ENCODE data around the gene PTPN12. TPM values are rescaled to one million over a fixed set of nuclear protein-coding genes. Genes with fewer than 3 reads are reported as not detected.

Gene PTPN12
- total RNA-seq, 1 donor from 2014 or later: 114 TPM

DNA sequence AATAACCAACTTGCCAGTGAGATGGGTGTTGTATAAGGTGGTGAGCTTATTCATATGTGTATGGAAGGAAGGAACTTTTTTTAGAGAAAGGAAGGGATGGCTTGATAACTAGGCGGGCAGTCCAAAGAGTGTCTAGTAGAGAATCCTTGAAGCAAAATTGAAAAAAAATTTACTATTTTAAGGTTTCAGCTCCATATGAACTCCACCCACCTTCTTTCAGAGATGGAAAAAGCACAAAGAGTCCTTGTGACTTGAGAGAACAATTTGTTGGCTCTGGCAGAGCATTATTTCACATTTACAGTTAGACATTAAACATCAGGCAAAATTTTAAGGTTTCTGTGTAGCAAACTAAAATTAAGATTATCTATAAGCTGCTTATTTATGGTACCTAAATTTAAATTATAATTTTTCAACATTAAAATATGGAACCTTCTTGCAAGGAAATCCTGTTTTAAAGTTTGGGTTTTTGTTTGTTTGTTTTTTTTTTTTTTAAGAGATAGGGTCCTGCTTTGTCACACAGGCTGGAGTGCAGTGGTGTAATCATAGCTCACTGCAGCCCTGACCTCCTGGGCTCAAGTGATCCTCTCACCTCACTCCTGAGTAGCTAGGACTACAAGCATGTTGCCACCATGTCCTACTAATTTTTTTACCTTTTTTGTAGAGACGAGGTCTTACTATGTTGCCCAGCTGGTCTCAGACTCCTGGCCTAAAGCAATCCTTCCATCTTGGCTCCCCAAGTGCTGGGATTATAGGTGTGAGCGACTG lies 12.2 kb downstream of the PTPN12 start:
- DNase-seq (ENCODE audit: low spot score in 2 of 2, unreplicated experiment in 2 of 2): no peak
- Mint-ChIP-seq H3K36me3 (peaks cover 22% of the 10 kb centered on the region), H3K4me1 (peaks cover 12% of the 10 kb centered on the region), H3K27me3 (ENCODE audit: low read depth) (no peaks in the 10 kb centered on the region), H3K9me3 (peaks cover 14% of the 10 kb centered on the region), H3K4me3 (no peak overlapping the region), H3K27ac (peak overlapping the region; percentile 11)
- TF ChIP-seq CTCF (IDR thresholded peaks at IDR 0.05; ENCODE audit: unreplicated experiment): no peak

DNA sequence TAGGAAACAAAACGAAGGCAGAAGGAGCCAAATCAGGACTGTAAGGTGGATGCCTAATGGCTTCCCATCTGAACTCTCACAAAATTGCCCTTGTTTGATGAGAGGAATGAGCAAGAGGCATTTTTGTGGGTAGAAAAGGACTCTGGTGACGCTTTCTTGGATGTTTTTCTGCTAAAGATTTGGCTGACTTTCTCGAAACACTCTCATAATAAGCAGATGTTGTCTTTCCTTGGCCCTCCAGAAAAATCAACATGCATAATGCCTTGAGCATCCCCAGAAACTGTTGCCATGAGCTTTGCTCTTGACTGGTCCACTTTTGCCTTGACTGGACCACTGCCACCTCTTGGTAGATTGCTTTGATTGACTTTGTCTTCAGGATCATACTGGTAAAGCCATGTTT lies 13.5 kb downstream of the PTPN12 start:
- no peak for TF ChIP-seq CTCF (IDR thresholded peaks at IDR 0.05; ENCODE audit: unreplicated experiment)
- Mint-ChIP-seq H3K36me3 (peaks cover 34% of the 10 kb centered on the region), H3K9me3 (peaks cover 18% of the 10 kb centered on the region), H3K27ac (no peak overlapping the region), H3K4me1 (peaks cover 10% of the 10 kb centered on the region), H3K4me3 (no peak overlapping the region), H3K27me3 (ENCODE audit: low read depth) (no peaks in the 10 kb centered on the region)
- no peak for DNase-seq (ENCODE audit: low spot score in 2 of 2, unreplicated experiment in 2 of 2)

GRCh38 chr7:77553123-77553522 lies 16.0 kb downstream of the PTPN12 start:
- Mint-ChIP-seq H3K4me3 (no peak overlapping the region), H3K4me1 (peaks cover 12% of the 10 kb centered on the region), H3K27me3 (ENCODE audit: low read depth) (no peaks in the 10 kb centered on the region), H3K27ac (no peak overlapping the region), H3K36me3 (peaks cover 40% of the 10 kb centered on the region), H3K9me3 (peaks cover 18% of the 10 kb centered on the region)
- no peak for DNase-seq (ENCODE audit: low spot score in 2 of 2, unreplicated experiment in 2 of 2)
- TF ChIP-seq CTCF (IDR thresholded peaks at IDR 0.05; ENCODE audit: unreplicated experiment): no peak

DNA sequence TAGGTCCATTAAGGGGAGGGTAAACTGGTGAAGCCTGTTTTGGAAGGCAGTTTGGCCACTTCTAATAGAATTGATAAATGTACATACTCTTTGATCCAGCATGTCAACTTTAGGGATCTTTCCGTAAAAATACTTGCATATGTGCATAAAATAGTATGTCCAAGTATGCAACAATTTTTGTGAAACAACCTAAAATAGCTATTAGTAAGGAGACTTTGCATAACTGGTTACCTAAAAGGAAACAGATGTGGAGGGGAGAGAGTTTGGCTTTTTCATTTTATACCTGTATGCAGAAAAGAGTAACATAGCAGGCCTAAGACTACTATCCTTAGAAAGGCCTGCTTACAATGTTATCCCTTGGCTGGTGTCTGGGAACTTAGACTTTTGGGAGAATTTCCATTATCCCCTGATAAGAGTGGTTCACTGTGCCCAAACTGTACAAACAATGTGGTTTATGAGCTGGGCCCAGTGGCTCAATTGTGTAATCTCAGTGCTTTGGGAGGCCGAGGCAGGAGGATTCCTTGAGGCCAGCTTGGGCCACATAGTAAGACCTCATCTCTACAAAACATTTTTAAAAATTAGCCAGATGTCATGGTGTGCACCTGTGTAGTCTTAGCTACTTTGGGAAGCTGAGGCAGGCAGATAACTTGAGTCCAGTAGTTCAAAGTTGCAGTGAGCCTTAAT lies 21.3 kb downstream of the PTPN12 start:
- Mint-ChIP-seq H3K27me3 (ENCODE audit: low read depth) (no peaks in the 10 kb centered on the region), H3K4me1 (peaks cover 10% of the 10 kb centered on the region), H3K9me3 (peaks cover 9% of the 10 kb centered on the region), H3K27ac (peak overlapping the region; percentile 48), H3K36me3 (peaks cover 31% of the 10 kb centered on the region), H3K4me3 (no peak overlapping the region)
- no peak for TF ChIP-seq CTCF (IDR thresholded peaks at IDR 0.05; ENCODE audit: unreplicated experiment)
- DNase-seq (ENCODE audit: low spot score in 2 of 2, unreplicated experiment in 2 of 2): no peak

DNA sequence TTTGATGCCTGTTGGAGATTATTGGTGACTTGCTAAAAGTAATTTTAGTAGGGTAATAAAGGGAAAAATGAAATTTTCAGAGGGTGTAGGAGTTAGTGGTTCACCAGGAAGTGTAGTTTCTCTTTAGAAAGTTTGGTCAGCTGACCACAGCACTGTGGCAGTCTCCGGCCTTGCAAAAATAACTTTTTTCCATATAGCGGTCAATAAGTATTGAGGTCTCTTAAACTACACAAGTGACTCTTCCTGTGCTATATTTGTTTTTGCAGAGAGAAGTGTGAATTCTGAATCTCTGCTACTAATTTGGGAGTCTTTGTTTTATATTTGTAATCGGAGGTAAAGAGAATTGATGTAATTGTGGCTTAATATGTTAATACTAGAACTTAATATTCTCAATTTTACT lies 24.3 kb downstream of the PTPN12 start:
- H3K27me3 Mint-ChIP-seq (ENCODE audit: low read depth): no peaks in the 10 kb centered on the region
- DNase-seq (ENCODE audit: low spot score in 2 of 2, unreplicated experiment in 2 of 2): no peak
- H3K4me1 Mint-ChIP-seq: peaks cover 17% of the 10 kb centered on the region
- TF ChIP-seq CTCF (IDR thresholded peaks at IDR 0.05; ENCODE audit: unreplicated experiment): no peak
- H3K27ac Mint-ChIP-seq: no peak overlapping the region
- no peaks in the 10 kb centered on the region for H3K9me3 Mint-ChIP-seq
- H3K4me3 Mint-ChIP-seq: no peak overlapping the region
- peaks cover 10% of the 10 kb centered on the region for H3K36me3 Mint-ChIP-seq

All from mesothelial cell of epicardium (in vitro differentiated cells).